Chondrocyte (in vitro differentiated cells): ENCODE results near the gene GALNTL6. TPM values are rescaled to one million over a fixed set of nuclear protein-coding genes. Genes with fewer than 3 reads are reported as not detected.

Experiments
- DNase-seq: peaks from one replicate; pipeline ENCODE4 v3.0.0; 2021; ENCODE audit warnings: mixed read lengths, low spot score
- H3K27ac Mint-ChIP-seq: one replicate; pipeline ENCODE4 v1.8.0; 2021; ENCODE audit warnings: mild to moderate bottlenecking, moderate library complexity, mixed read lengths; ENCODE audit not compliant: unreplicated experiment
- H3K27me3 Mint-ChIP-seq: 2 replicates; pipeline ENCODE4 v1.8.0; 2021; ENCODE audit warnings: low read depth, mixed read lengths
- H3K36me3 Mint-ChIP-seq: 2 replicates; pipeline ENCODE4 v1.8.0; 2021; ENCODE audit warnings: low read depth, mixed read lengths
- H3K4me1 Mint-ChIP-seq: 2 replicates; pipeline ENCODE4 v1.8.0; 2021; ENCODE audit warnings: low read depth, mild to moderate bottlenecking, mixed read lengths
- H3K4me3 Mint-ChIP-seq: one replicate; pipeline ENCODE4 v1.8.0; 2021; ENCODE audit warnings: mild to moderate bottlenecking, moderate library complexity, mixed read lengths; ENCODE audit not compliant: unreplicated experiment
- H3K9me3 Mint-ChIP-seq: 2 replicates; pipeline ENCODE4 v1.8.0; 2021; ENCODE audit warnings: low read depth, mixed read lengths
- CTCF ChIP-seq: fragments of 200-600 bp; sonication (generic); IDR thresholded peaks from 2 replicates; pipeline ENCODE4 v1.5.0; 2021; ENCODE audit warnings: antibody characterized with exemption, mild to moderate bottlenecking, moderate library complexity
- total RNA-seq: library from RNA; stranded (reverse); gene quantifications from 3 replicates; pipeline ENCODE4 v1.2.1, GENCODE V29; 2021

The GALNTL6 gene
- total RNA-seq, 1 donor from 2014 or later, result not detected

GRCh38 chr4:172232966-172233365 lies 419.8 kb downstream of the GALNTL6 start:
- peak; percentile 50 for TF ChIP-seq CTCF
- peaks cover 11% of the 10 kb centered on the region for H3K27me3 Mint-ChIP-seq
- DNase-seq, result no peak
- peaks cover 3% of the 10 kb centered on the region for H3K9me3 Mint-ChIP-seq
- H3K36me3 Mint-ChIP-seq, result no peaks in the 10 kb centered on the region
- no peak overlapping the region for H3K4me3 Mint-ChIP-seq
- H3K27ac Mint-ChIP-seq, result no peak overlapping the region
- no peaks in the 10 kb centered on the region for H3K4me1 Mint-ChIP-seq

- no peak for TF ChIP-seq CTCF
- Mint-ChIP-seq H3K36me3 (no peaks in the 10 kb centered on the region), H3K4me1 (no peaks in the 10 kb centered on the region), H3K9me3 (no peaks in the 10 kb centered on the region), H3K4me3 (no peak overlapping the region), H3K27me3 (peaks cover 4% of the 10 kb centered on the region), H3K27ac (no peak overlapping the region)
- no peak for DNase-seq
These were observed 430.3 kb downstream of the GALNTL6 start for GRCh38 chr4:172243551-172243950.

GRCh38 chr4:172245516-172245915 lies 432.3 kb downstream of the GALNTL6 start:
- no peaks in the 10 kb centered on the region for H3K36me3 Mint-ChIP-seq
- H3K27me3 Mint-ChIP-seq, result peaks cover 7% of the 10 kb centered on the region
- no peak for DNase-seq
- H3K9me3 Mint-ChIP-seq, result peaks cover 3% of the 10 kb centered on the region
- H3K4me3 Mint-ChIP-seq, result no peak overlapping the region
- no peak overlapping the region for H3K27ac Mint-ChIP-seq
- TF ChIP-seq CTCF, result no peak
- no peaks in the 10 kb centered on the region for H3K4me1 Mint-ChIP-seq

GRCh38 chr4:172253409-172253808 lies 440.2 kb downstream of the GALNTL6 start:
- no peak overlapping the region for H3K4me3 Mint-ChIP-seq
- no peaks in the 10 kb centered on the region for H3K36me3 Mint-ChIP-seq
- no peak overlapping the region for H3K27ac Mint-ChIP-seq
- no peak for TF ChIP-seq CTCF
- no peaks in the 10 kb centered on the region for H3K4me1 Mint-ChIP-seq
- peaks cover 3% of the 10 kb centered on the region for H3K9me3 Mint-ChIP-seq
- no peak for DNase-seq
- H3K27me3 Mint-ChIP-seq, result peaks cover 16% of the 10 kb centered on the region

- no peak overlapping the region for H3K4me3 Mint-ChIP-seq
- no peak for TF ChIP-seq CTCF
- peaks cover 25% of the 10 kb centered on the region for H3K27me3 Mint-ChIP-seq
- no peaks in the 10 kb centered on the region for H3K9me3 Mint-ChIP-seq
- no peaks in the 10 kb centered on the region for H3K36me3 Mint-ChIP-seq
- no peak for DNase-seq
- no peaks in the 10 kb centered on the region for H3K4me1 Mint-ChIP-seq
- H3K27ac Mint-ChIP-seq, result no peak overlapping the region
These were observed 443.6 kb downstream of the GALNTL6 start for GRCh38 chr4:172256820-172257219.
